Ovary (tissue), 9 donors: ENCODE results near the gene CBX8. TPM values are rescaled to one million over a fixed set of nuclear protein-coding genes. Genes with fewer than 3 reads are reported as not detected.

ENCODE experiments used
- DNase-seq, 5 donors: peaks; one replicate each; pipeline ENCODE4 v3.0.0-alpha.2; 2019 to 2020
- H3K27ac ChIP-seq, 2 donors: fragments of 200-600 bp; one replicate each; pipeline versions ENCODE4 v1.5.1 to v1.8.0; 2019 to 2022
- H3K27me3 ChIP-seq: fragments of 200-600 bp; one replicate; pipeline ENCODE4 v1.8.0; 2022
- H3K36me3 ChIP-seq: fragments of 200-600 bp; sonication (generic); one replicate; pipeline ENCODE4 v1.5.1; 2019
- H3K4me1 ChIP-seq: one replicate; pipeline ENCODE4 v1.8.1; 2013; ENCODE audit warnings: mild to moderate bottlenecking, moderate library complexity; ENCODE audit not compliant: insufficient read depth
- H3K4me3 ChIP-seq: fragments of 200-600 bp; sonication (generic); one replicate; pipeline ENCODE4 v1.5.1; 2017
- H3K9me3 ChIP-seq, 2 donors: fragments of 200-600 bp in 1 of 2; sonication (generic) in 1 of 2; one replicate each; pipeline versions ENCODE4 v1.5.1 to v1.8.1; 2013 to 2019; ENCODE audit warnings: mild to moderate bottlenecking in 1 of 2, moderate library complexity in 1 of 2
- EP300 ChIP-seq: sonication (generic); formaldehyde crosslinking; IDR thresholded peaks from one replicate; pipeline ENCODE4 v1.6.1; 2017; ENCODE audit warnings: antibody characterized with exemption
- POLR2A ChIP-seq: fragments of 450-650 bp; IDR thresholded peaks from one replicate; pipeline ENCODE4 v1.6.1; 2017; ENCODE audit warnings: antibody characterized with exemption, mild to moderate bottlenecking, moderate library complexity
- WGBS, 3 donors: extraction: QIAGEN DNeasy Blood & Tissue Kit in 1 of 3; methylation state at CpG; one replicate each; pipeline versions ENCODE4 v1.1.5 to v1.1.7; 2013 to 2017; 5-methylcytosine and 5-hydroxymethylcytosine counted together
- intact Hi-C, 4 donors: fragments of 100-400 bp; cut with DNase I; formaldehyde crosslinking; loops; one replicate each; pipeline versions ENCODE4 v1.11.0 to v1.15.1; 2022 to 2023
- polyA plus RNA-seq, 2 donors: library from polyadenylated mRNA; stranded (reverse); fragments of 200-250 nt in 1 of 2; fragments of 350-450 nt in 1 of 2; fragmentation: Illumina TruSeq in 1 of 2; extraction: RNeasy Lipid Tissue Mini Kit (QIAGEN cat#74804) in 1 of 2; gene quantifications; one replicate each; pipeline ENCODE4 v1.2.3, GENCODE V29; 2013 to 2014
- total RNA-seq, 7 donors: library from RNA; depleted of rRNA in 2 of 7; stranded (reverse); fragments of >200 nt in 2 of 7; fragmentation: NEBNext Ultra II Directional in 3 of 7; extraction: Animal tissue kit (Norgen Biotek cat#: 25700) in 3 of 7; gene quantifications; one replicate each; pipeline versions ENCODE4 v1.1.0 to v1.2.4, GENCODE V29; 2016 to 2023
- TF ChIP-seq, protein P1 (sequence below), 3 donors: fragments of 450-650 bp in 2 of 3; fragments of 200-600 bp in 1 of 3; IDR thresholded peaks; one replicate each; pipeline versions ENCODE4 v1.5.1 to v1.8.0; 2016 to 2022; ENCODE audit warnings: antibody characterized with exemption in 3 of 3, mild to moderate bottlenecking in 1 of 3
- donor health status: DM: no; HTN: no; CAD: no; lungs with moderate emphysema.
- donor health status: DM: no; HTN: no; CAD: no.
- donor health status: Bipolar disorder and iron deficiency.
- donor health status: DM: yes; HTN: yes; CAD: no.
- donor health status: DM: no; HTN: no; CAD: no.
- donor health status: DM: yes; HTN: yes; CAD: no.

Gene CBX8
- total and polyA plus RNA-seq, 9 donors = 0.60 to 7.0 (median 3.2) TPM

DNA sequence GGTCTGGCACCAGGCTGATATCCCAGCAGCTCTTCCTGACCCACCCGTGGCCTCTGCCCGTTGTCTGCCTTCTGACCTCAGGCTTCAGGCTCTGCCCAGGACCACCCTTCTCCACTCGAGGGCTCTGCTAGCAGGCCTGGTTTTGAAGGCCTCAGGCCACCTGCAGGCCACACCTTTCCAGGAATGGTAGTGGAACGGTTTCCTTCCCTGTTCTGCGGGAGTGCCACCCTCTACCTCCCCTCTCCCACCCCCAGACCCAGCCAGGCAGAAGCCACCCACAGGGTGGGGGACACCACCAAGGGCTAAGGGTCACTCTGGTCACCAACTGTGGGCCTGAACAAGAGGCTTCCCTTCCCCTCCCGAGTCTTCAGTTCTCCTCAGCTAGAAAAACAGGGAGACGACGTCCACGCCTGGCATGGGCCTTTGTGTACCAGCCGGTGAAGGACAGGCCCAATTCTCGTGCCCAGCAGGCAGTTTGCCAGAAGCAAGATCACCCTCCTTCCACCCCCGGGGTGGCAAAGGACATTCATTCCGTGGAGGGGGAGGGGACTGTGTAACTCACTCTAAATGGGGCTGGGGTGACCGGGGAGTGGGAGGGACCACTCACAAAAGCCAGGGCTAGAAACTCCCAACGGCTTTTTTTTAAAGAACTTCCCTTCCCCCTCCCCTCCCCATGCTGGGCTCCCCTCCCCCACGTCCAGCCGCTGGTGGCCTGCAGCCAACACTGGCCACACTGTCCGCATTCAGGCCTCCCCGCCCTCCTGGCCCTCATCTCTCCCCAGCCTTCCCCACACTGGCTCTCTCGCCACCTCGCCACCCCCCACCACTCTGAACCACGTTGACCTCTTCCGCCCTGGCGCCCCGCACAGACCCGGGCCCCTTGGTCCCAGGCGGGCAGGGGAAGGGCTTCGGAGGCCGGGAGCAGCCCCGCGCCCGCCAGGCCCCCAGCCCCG lies 34.7 kb upstream of the CBX8 start:
- H3K4me1 ChIP-seq = peaks cover 13% of the 10 kb centered on the region
- H3K27ac ChIP-seq = no peak overlapping the region
- H3K36me3 ChIP-seq = no peaks in the 10 kb centered on the region
- intact Hi-C loops = no loop called here
- no peaks in the 10 kb centered on the region for H3K27me3 ChIP-seq
- TF ChIP-seq, protein P1, sequence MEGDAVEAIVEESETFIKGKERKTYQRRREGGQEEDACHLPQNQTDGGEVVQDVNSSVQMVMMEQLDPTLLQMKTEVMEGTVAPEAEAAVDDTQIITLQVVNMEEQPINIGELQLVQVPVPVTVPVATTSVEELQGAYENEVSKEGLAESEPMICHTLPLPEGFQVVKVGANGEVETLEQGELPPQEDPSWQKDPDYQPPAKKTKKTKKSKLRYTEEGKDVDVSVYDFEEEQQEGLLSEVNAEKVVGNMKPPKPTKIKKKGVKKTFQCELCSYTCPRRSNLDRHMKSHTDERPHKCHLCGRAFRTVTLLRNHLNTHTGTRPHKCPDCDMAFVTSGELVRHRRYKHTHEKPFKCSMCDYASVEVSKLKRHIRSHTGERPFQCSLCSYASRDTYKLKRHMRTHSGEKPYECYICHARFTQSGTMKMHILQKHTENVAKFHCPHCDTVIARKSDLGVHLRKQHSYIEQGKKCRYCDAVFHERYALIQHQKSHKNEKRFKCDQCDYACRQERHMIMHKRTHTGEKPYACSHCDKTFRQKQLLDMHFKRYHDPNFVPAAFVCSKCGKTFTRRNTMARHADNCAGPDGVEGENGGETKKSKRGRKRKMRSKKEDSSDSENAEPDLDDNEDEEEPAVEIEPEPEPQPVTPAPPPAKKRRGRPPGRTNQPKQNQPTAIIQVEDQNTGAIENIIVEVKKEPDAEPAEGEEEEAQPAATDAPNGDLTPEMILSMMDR (IDR thresholded peaks at IDR 0.05) = no peak
- TF ChIP-seq POLR2A (no peak), EP300 (no peak)
- peak; percentile 62 to 82 (median 78) for DNase-seq
- WGBS, 3 donors = 27 to 37% (median 36%) methylated on average over 26 to 33 of the region's 33 CpGs
- H3K4me3 ChIP-seq = no peak overlapping the region
- no peaks in the 10 kb centered on the region for H3K9me3 ChIP-seq

DNA sequence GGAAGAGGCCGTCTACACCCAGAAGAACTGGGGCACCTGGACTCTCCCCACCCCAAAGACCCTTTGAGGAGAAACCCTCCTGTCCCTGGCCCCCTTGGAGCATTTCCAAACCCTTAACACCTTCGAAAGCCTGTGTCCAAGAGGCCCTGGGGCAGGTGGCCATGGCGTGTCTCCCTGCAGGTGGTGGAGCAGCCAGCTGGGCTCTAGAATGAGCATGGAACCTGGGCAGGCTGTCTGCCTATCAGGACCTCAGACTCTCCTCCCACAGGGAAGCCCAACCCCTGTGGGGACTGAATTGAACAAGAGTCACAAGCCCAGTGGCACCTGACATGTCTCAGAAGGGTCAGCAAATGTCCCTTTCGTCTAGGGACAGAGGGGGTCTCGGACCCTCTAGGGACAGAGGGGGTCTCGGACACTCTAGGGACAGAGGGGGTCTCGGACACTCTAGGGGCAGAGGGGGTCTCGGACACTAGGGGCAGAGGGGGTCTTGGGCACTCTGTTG lies 33.9 kb upstream of the CBX8 start:
- no peak overlapping the region for H3K4me3 ChIP-seq
- WGBS, 3 donors = 95 to 98% (median 97%) methylated on average over 8 of the region's 8 CpGs
- no peaks in the 10 kb centered on the region for H3K27me3 ChIP-seq
- TF ChIP-seq POLR2A = no peak
- TF ChIP-seq, protein P1 (IDR thresholded peaks at IDR 0.05) = no peak
- TF ChIP-seq EP300 = no peak
- DNase-seq = no peak
- H3K4me1 ChIP-seq = peaks cover 13% of the 10 kb centered on the region
- H3K36me3 ChIP-seq = no peaks in the 10 kb centered on the region
- no peak overlapping the region for H3K27ac ChIP-seq
- intact Hi-C loops = no loop called here
- H3K9me3 ChIP-seq = no peaks in the 10 kb centered on the region

DNA sequence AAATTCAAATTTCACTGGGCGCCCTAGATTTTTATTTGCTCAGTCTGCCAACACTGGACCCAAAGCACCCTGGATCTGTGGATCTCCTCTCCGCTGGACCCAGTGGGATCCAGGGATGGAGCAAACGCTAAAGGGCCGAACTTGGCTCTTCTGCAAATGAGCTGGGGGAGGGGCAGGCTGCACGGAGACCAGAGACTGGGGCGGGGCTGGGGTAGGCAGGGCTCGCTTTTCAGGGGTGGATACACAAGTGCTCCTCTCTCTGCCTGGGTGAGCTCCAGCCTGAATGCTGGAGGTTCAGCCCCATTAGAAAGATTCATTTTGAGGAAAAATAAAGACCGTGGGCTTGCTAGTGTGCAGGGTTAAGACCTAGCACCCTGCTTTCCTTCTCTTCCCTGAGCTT lies 33.4 kb upstream of the CBX8 start:
- Histone ChIP-seq H3K4me3 (no peak overlapping the region), H3K9me3 (no peaks in the 10 kb centered on the region), H3K4me1 (peaks cover 12% of the 10 kb centered on the region), H3K27ac (no peak overlapping the region), H3K27me3 (no peaks in the 10 kb centered on the region), H3K36me3 (no peaks in the 10 kb centered on the region)
- no peak for DNase-seq
- 74 to 76% (median 75%) methylated on average over 8 of the region's 8 CpGs for WGBS, 3 donors
- intact Hi-C loops = no loop called here
- TF ChIP-seq POLR2A = no peak
- TF ChIP-seq, protein P1 (IDR thresholded peaks at IDR 0.05) = no peak
- no peak for TF ChIP-seq EP300

DNA sequence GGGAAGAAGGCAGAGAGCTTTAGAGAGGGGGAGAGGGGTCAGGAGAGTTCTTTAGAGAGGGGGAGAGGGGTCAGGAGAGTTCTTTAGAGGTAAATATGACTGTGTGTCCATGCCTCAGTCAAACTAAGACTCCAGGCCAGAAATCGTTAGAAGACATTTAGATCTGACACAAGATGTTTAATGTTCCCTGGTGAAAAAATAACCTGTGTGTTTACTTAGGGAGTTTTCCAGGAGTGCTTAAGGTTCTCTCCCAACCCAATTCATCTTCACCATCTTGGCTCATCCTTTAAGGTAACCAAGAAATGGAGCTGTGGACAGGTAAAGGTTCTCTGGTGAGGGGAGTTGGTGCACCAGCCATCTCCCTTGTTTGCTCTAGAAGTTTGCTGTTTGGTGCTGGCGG lies 32.6 kb upstream of the CBX8 start:
- Histone ChIP-seq H3K27ac (no peak overlapping the region), H3K36me3 (no peaks in the 10 kb centered on the region), H3K4me1 (peaks cover 12% of the 10 kb centered on the region), H3K4me3 (no peak overlapping the region), H3K27me3 (no peaks in the 10 kb centered on the region), H3K9me3 (no peaks in the 10 kb centered on the region)
- TF ChIP-seq POLR2A (no peak), EP300 (no peak)
- TF ChIP-seq, protein P1 (IDR thresholded peaks at IDR 0.05) = no peak
- WGBS, 3 donors = 63 to 71% (median 69%) methylated on average over 2 of the region's 2 CpGs
- intact Hi-C loops = no loop called here
- no peak for DNase-seq
